ENCODE data around the gene MXRA8. TPM values are rescaled to one million over a fixed set of nuclear protein-coding genes. Genes with fewer than 3 reads are reported as not detected.

Gene MXRA8
- total RNA-seq, 1 experiment from 2014 or later, result 25.3 TPM

- Histone ChIP-seq H3K9ac (ENCODE audit: low read length) (no peak overlapping the region), H3K27me3 (ENCODE audit: low read length) (no peaks in the 10 kb centered on the region), H3K36me3 (ENCODE audit: low read depth, low read length) (no peaks in the 10 kb centered on the region), H2AFZ (ENCODE audit: low read length) (no peak overlapping the region), H3K4me3 (ENCODE audit: low read length) (peak overlapping the region; percentile 97; the same call in 1 of the 2 replicates), H3K27ac (ENCODE audit: low read length) (no peak overlapping the region), H3K79me2 (ENCODE audit: low read length) (peaks cover 50% of the 10 kb centered on the region), H3K4me1 (ENCODE audit: insufficient read depth, low read length) (peaks cover 25% of the 10 kb centered on the region), H3F3A (ENCODE audit: low read length, unreplicated experiment) (no peaks in the 10 kb centered on the region), H3K9me3 (ENCODE audit: low read length) (no peaks in the 10 kb centered on the region), H4K20me1 (ENCODE audit: low read length) (peaks cover 5% of the 10 kb centered on the region), H3K9me2 (replicated peaks; ENCODE audit: low read length) (no peaks in the 10 kb centered on the region), H3K4me2 (ENCODE audit: low read length) (peak overlapping the region; percentile 93)
- CTCF ChIA-PET, result interaction anchor here (0.6 to 1.1 kb wide), 3 partner anchors 13 to 201 kb away, joined by 3 to 7 read pairs (median 5); no protein-coding TSS in a partner anchor
- no peak for TF ChIP-seq EZH2 (IDR thresholded peaks at IDR 0.05; ENCODE audit: low read length, unreplicated experiment)
- no peak for TF ChIP-seq EZH2phosphoT487 (IDR thresholded peaks at IDR 0.05; ENCODE audit: borderline replicate concordance, low read length)
- no peak for TF ChIP-seq CTCF (conservative IDR thresholded peaks at IDR 0.05; ENCODE audit: low read depth, low read length)
- DNase-seq (no peak), ATAC-seq (no peak)
- POLR2A ChIA-PET (ENCODE audit: unreplicated experiment), result no interaction called here
- BruUV-seq (replicated peaks), result no TSS peak
- intact Hi-C loops (cut with micrococcal nuclease), result no loop called here
Measured at GRCh38 chr1:1304331-1305299, 53.7 kb downstream of the MXRA8 start.

- Histone ChIP-seq H3K79me2 (ENCODE audit: low read length) (peaks cover 41% of the 10 kb centered on the region), H4K20me1 (ENCODE audit: low read length) (peaks cover 5% of the 10 kb centered on the region), H3K9ac (ENCODE audit: low read length) (no peak overlapping the region), H3K9me2 (replicated peaks; ENCODE audit: low read length) (no peaks in the 10 kb centered on the region), H3K4me1 (ENCODE audit: insufficient read depth, low read length) (peaks cover 23% of the 10 kb centered on the region), H3K9me3 (ENCODE audit: low read length) (no peaks in the 10 kb centered on the region), H3K36me3 (ENCODE audit: low read depth, low read length) (no peaks in the 10 kb centered on the region), H3K4me3 (ENCODE audit: low read length) (no peak overlapping the region), H3F3A (ENCODE audit: low read length, unreplicated experiment) (no peaks in the 10 kb centered on the region), H3K4me2 (ENCODE audit: low read length) (no peak overlapping the region), H3K27me3 (ENCODE audit: low read length) (no peaks in the 10 kb centered on the region), H3K27ac (ENCODE audit: low read length) (no peak overlapping the region), H2AFZ (ENCODE audit: low read length) (no peak overlapping the region)
- no TSS peak for BruUV-seq (replicated peaks)
- POLR2A ChIA-PET (ENCODE audit: unreplicated experiment), result interaction anchor here (0.5 kb wide), 1 partner anchor 286 kb away, joined by 4 read pairs; no protein-coding TSS in a partner anchor
- TF ChIP-seq EZH2phosphoT487 (IDR thresholded peaks at IDR 0.05; ENCODE audit: borderline replicate concordance, low read length), result no peak
- no peak for TF ChIP-seq CTCF (conservative IDR thresholded peaks at IDR 0.05; ENCODE audit: low read depth, low read length)
- TF ChIP-seq EZH2 (IDR thresholded peaks at IDR 0.05; ENCODE audit: low read length, unreplicated experiment), result no peak
- ATAC-seq, result no peak
- no peak for DNase-seq
- intact Hi-C loops (cut with micrococcal nuclease), result no loop called here
- CTCF ChIA-PET, result no interaction called here
Measured at GRCh38 chr1:1303736-1304135, 54.6 kb downstream of the MXRA8 start.

Data from PC-3 (cell line).